Measurements from ENCODE around the gene ALG3. TPM values are rescaled to one million over a fixed set of nuclear protein-coding genes. Genes with fewer than 3 reads are reported as not detected.

ALG3 gene
- total and polyA plus RNA-seq, 9 of the 15 experiments (the other 6 are each of a cell fraction or from before 2014, with no cell fraction given) = 37.5 to 107 (median 80.1) TPM

DNA sequence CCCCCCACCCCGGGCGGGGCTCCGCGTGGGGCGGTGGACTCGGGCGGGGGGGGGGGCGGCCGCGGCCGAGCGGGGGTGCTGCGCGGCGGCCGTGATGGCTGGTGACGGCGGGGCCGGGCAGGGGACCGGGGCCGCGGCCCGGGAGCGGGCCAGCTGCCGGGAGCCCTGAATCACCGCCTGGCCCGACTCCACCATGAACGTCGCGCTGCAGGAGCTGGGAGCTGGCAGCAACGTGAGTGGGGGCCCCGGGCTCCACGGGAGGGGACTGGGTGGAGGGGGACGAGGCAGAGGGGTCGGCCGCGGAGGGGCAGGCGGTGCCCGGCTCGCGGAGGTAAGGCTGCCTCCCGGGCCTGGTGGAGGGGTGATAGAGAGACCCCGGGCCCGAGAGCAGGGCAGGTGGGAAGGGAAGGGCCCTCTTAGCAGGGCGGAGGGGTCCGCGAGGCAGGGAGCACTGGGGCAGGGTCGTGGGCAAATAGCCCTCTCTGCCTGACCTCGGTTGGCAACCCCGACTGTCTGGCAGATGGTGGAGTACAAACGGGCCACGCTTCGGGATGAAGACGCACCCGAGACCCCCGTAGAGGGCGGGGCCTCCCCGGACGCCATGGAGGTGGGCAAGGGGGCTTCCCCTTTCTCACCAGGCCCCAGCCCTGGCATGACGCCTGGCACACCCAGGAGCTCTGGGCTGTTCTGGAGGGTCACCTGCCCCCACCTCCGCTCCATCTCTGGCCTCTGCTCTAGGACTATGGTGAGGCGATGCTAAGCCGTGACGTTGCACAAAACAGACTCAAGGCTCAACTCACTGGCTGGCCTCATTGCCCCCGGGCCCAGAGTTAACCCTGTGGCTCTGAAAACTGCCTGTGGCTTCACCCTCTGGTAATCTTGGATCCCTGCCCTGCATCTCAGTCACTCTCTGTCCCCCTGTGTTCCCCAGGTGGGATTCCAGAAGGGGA, 27.5 kb upstream of the ALG3 start, which contains the start of gene ECE2:
TSS of gene ECE2 (plus strand) at position 62 of the 950 bp plus-strand sequence. CDS start at position 194, 132 bp downstream.
- POLR2A ChIA-PET = interaction anchor here (1.0 kb wide), 1 partner anchor 18 kb away, joined by 4 read pairs; no protein-coding TSS in a partner anchor
- H3K9me1 ChIP-seq (ENCODE audit: control insufficient read depth, insufficient read depth, low read length) = no peaks in the 10 kb centered on the region
- no peaks in the 10 kb centered on the region; the same call in 1 of the 2 replicates for H4K20me1 ChIP-seq (replicated peaks; ENCODE audit: control insufficient read depth, insufficient read depth, low read length)
- no TSS peak for BruUV-seq (replicated peaks)
- H3K4me1 ChIP-seq (replicated peaks in 1 of 2; ENCODE audit: control insufficient read depth in 2 of 2, insufficient read depth in 2 of 2, low read length in 2 of 2) = peaks cover 0 to 8% of the 10 kb centered on the region in 2 experiments; a peak in 1 of 5 replicates
- H3K36me3 ChIP-seq (ENCODE audit: control insufficient read depth, insufficient read depth, low read length) = no peaks in the 10 kb centered on the region
- peak in 2 of 4 experiments; percentile 61 to 63 for DNase-seq (ENCODE audit: extremely low read depth in 1 of 4, low spot score in 3 of 4)
- H3K4me2 ChIP-seq (ENCODE audit: insufficient read depth, low read length) = no peak within 1 kb of the TSS
- 0 out of 2 replicates have a peak, but pooled peaks have one; percentile 10 for TF ChIP-seq ZNF316 (IDR thresholded peaks at IDR 0.05)
- no peak for TF ChIP-seq HDAC6 (IDR thresholded peaks at IDR 0.05; ENCODE audit: low read depth, low read length)
- no peak for TF ChIP-seq ZBTB11 (CRISPR knock-in tag; IDR thresholded peaks at IDR 0.05)
- TF ChIP-seq BRD9 (IDR thresholded peaks at IDR 0.05; ENCODE audit: low read depth, partially characterized antibody) = no peak
- ATAC-seq = peak; percentile 67
- no peaks in the 10 kb centered on the region for H3K9me3 ChIP-seq (replicated peaks; ENCODE audit: control insufficient read depth, insufficient read depth, low read depth, low read length)
- no peak within 1 kb of the TSS for H3K27ac ChIP-seq (ENCODE audit: extremely low read depth, low read depth, low read length)
- FAIRE-seq = no peak
- CTCF ChIA-PET (ENCODE audit: low intra/inter-chr PET ratio) = no interaction called here
- WGBS (ENCODE audit: insufficient coverage, low coverage, missing lambda C conversion rate) = 13% methylated on average over 17 of the region's 65 CpGs
- intact Hi-C loops (cut with micrococcal nuclease) = no loop called here
- no peaks in the 10 kb centered on the region for H3K79me2 ChIP-seq (ENCODE audit: control insufficient read depth, insufficient read depth, low read length)
- H2AFZ ChIP-seq (ENCODE audit: low read depth, low read length) = 0 out of 2 replicates have a peak within 1 kb of the TSS, but pooled peaks have one; percentile 24
- H3K9ac ChIP-seq (ENCODE audit: insufficient read depth in 1 of 2, low read depth in 2 of 2, low read length in 2 of 2) = peak within 1 kb of the TSS in 1 of 2 experiments; percentile 10; a peak in 1 of 4 replicates
- no peak within 1 kb of the TSS for H3K4me3 ChIP-seq
- H3K27me3 ChIP-seq (ENCODE audit: control insufficient read depth in 2 of 2, insufficient read depth in 2 of 2, low read length in 2 of 2) = peaks cover 44 to 47% of the 10 kb centered on the region in 2 experiments
- in situ Hi-C loops (cut with MboI) = no loop called here

Data from K562 (cell line).